RCC 7860 (cell line): ENCODE data around the gene CHD6.
A peak's percentile ranks its signal among the peaks of the same experiment; 100 is the strongest.

Experiments
- DNase-seq: peaks from one replicate; pipeline ENCODE4 v3.0.0-alpha.2; 2015; ENCODE audit warnings: low spot score
- FAIRE-seq: peaks from 2 replicates; lab custom pipeline; 2012; peaks lifted over from hg19 to GRCh38; lab: Jason Lieb, UNC

The CHD6 gene

GRCh38 chr20:41617902-41618806, at the start of gene CHD6:
Gene CHD6, minus strand, starts transcription at chr20:41618377. Its CDS starts 67,040 bp downstream, at chr20:41551337.
- peak; percentile 84 for FAIRE-seq
- DNase-seq = peak; percentile 97

GRCh38 chr20:41664584-41664983, 46.4 kb upstream of the CHD6 start:
- FAIRE-seq (no peak), DNase-seq (no peak)

- no peak for DNase-seq
- FAIRE-seq = no peak
Observed at GRCh38 chr20:41657655-41658054, 39.5 kb upstream of the CHD6 start.

- FAIRE-seq (no peak), DNase-seq (no peak)
Observed at GRCh38 chr20:41655962-41656618, 37.9 kb upstream of the CHD6 start.

GRCh38 chr20:41654884-41655283, 36.7 kb upstream of the CHD6 start:
- FAIRE-seq = no peak

GRCh38 chr20:41654292-41654691, 36.1 kb upstream of the CHD6 start:
- DNase-seq = no peak
- FAIRE-seq = no peak

More at GRCh38 chr20:41654884-41655283, 36.7 kb upstream of the CHD6 start:
- DNase-seq = no peak

- no peak for DNase-seq
- no peak for FAIRE-seq
Observed at GRCh38 chr20:41650231-41650948, 32.2 kb upstream of the CHD6 start.

GRCh38 chr20:41649489-41649888, 31.3 kb upstream of the CHD6 start:
- no peak for FAIRE-seq

GRCh38 chr20:41645372-41645771, 27.2 kb upstream of the CHD6 start:
- FAIRE-seq = no peak

More at GRCh38 chr20:41649489-41649888, 31.3 kb upstream of the CHD6 start:
- no peak for DNase-seq

GRCh38 chr20:41643504-41643938, 25.3 kb upstream of the CHD6 start:
- peak; percentile 67 for DNase-seq
- no peak for FAIRE-seq

More at GRCh38 chr20:41645372-41645771, 27.2 kb upstream of the CHD6 start:
- no peak for DNase-seq

GRCh38 chr20:41639630-41640029, 21.5 kb upstream of the CHD6 start:
- no peak for FAIRE-seq
- DNase-seq = no peak

GRCh38 chr20:41638456-41638855, 20.3 kb upstream of the CHD6 start:
- DNase-seq (no peak), FAIRE-seq (no peak)

GRCh38 chr20:41635158-41635557, 17.0 kb upstream of the CHD6 start:
- DNase-seq = no peak
- no peak for FAIRE-seq

GRCh38 chr20:41632896-41633295, 14.7 kb upstream of the CHD6 start:
- FAIRE-seq = peak; percentile 5

GRCh38 chr20:41631826-41632225, 13.6 kb upstream of the CHD6 start:
- DNase-seq (peak; percentile 52), FAIRE-seq (peak; percentile 59)

More at GRCh38 chr20:41632896-41633295, 14.7 kb upstream of the CHD6 start:
- DNase-seq = peak; percentile 52

GRCh38 chr20:41630846-41631245, 12.7 kb upstream of the CHD6 start:
- FAIRE-seq (no peak), DNase-seq (no peak)

- DNase-seq = no peak
- no peak for FAIRE-seq
Observed at GRCh38 chr20:41627611-41628244, 9.6 kb upstream of the CHD6 start.

GRCh38 chr20:41627001-41627495, 8.9 kb upstream of the CHD6 start:
- no peak for DNase-seq

GRCh38 chr20:41623625-41624375, 5.6 kb upstream of the CHD6 start:
- DNase-seq (no peak), FAIRE-seq (no peak)

More at GRCh38 chr20:41627001-41627495, 8.9 kb upstream of the CHD6 start:
- FAIRE-seq = no peak

- FAIRE-seq (no peak), DNase-seq (no peak)
Observed at GRCh38 chr20:41622584-41622983, 4.4 kb upstream of the CHD6 start.
